A549 treated with RU486 at 1 μM for 4 hours (cell line): Measurements from ENCODE around the gene FAM47C. TPM values are rescaled to one million over a fixed set of nuclear protein-coding genes. Genes with fewer than 3 reads are reported as not detected.

Experiments used
- total RNA-seq: library from RNA; stranded (reverse); fragments of 200-300 nt; extraction: Qiagen RNA extraction; gene quantifications from 5 replicates; pipeline ENCODE4 v1.2.3, GENCODE V29; 2022; ENCODE audit warnings: low read depth

Gene FAM47C
- not detected in 5 replicates for total RNA-seq

GRCh38 chrX:37008182-37008581, at the start of gene FAM47C:
TSS of gene FAM47C (plus strand) at chrX:37008366. CDS start at chrX:37008411, 45 bp downstream.

